Endodermal cell (in vitro differentiated cells): ENCODE data around the gene MAFG. TPM values are rescaled to one million over a fixed set of nuclear protein-coding genes. Genes with fewer than 3 reads are reported as not detected.

ENCODE experiments used
- DNase-seq: peaks from one replicate; pipeline ENCODE4 v3.0.0-alpha.2; 2017
- H3K27ac ChIP-seq: 2 replicates; pipeline ENCODE4 v1.5.1; 2013; ENCODE audit warnings: mild to moderate bottlenecking, low read depth, low read length, moderate library complexity
- H3K27me3 ChIP-seq: 2 replicates; pipeline ENCODE4 v1.6.1; 2013; ENCODE audit warnings: mild to moderate bottlenecking, low read length, moderate library complexity; ENCODE audit not compliant: insufficient read depth, control insufficient read depth, poor library complexity, severe bottlenecking
- H3K36me3 ChIP-seq: 2 replicates; pipeline ENCODE4 v1.7.0; 2013; ENCODE audit warnings: mild to moderate bottlenecking, low read length, moderate library complexity; ENCODE audit not compliant: control insufficient read depth, insufficient read depth
- H3K4me1 ChIP-seq: one replicate; pipeline ENCODE4 v1.7.0; 2013; ENCODE audit warnings: low read length; ENCODE audit not compliant: control insufficient read depth, insufficient read depth
- H3K4me3 ChIP-seq: 2 replicates; pipeline ENCODE4 v1.5.1; 2013; ENCODE audit warnings: mild to moderate bottlenecking, low read length, moderate library complexity
- H3K9ac ChIP-seq: 2 replicates; pipeline ENCODE4 v1.6.1; 2013; ENCODE audit warnings: mild to moderate bottlenecking, low read length, moderate library complexity; ENCODE audit not compliant: poor library complexity, severe bottlenecking; ENCODE audit errors: extremely low read depth
- H3K9me3 ChIP-seq: 2 replicates; pipeline ENCODE4 v1.6.1; 2013; ENCODE audit warnings: mild to moderate bottlenecking, low read length, moderate library complexity; ENCODE audit not compliant: control insufficient read depth
- H3K27ac Mint-ChIP-seq: 2 replicates; pipeline ENCODE4 v1.8.0; 2020; ENCODE audit warnings: mixed read lengths
- H3K27me3 Mint-ChIP-seq: 2 replicates; pipeline ENCODE4 v1.8.0; 2021; ENCODE audit warnings: mild to moderate bottlenecking, mixed read lengths; ENCODE audit not compliant: insufficient read depth
- H3K36me3 Mint-ChIP-seq: 2 replicates; pipeline ENCODE4 v1.8.0; 2020; ENCODE audit warnings: low read depth, mixed read lengths
- H3K4me1 Mint-ChIP-seq: 2 replicates; pipeline ENCODE4 v1.8.0; 2020; ENCODE audit warnings: mixed read lengths
- H3K4me3 Mint-ChIP-seq: 2 replicates; pipeline ENCODE4 v1.8.0; 2020; ENCODE audit warnings: mild to moderate bottlenecking, moderate library complexity, mixed read lengths
- H3K9me3 Mint-ChIP-seq: 2 replicates; pipeline ENCODE4 v1.8.0; 2020; ENCODE audit warnings: mild to moderate bottlenecking, mixed read lengths
- CTCF ChIP-seq: fragments of 200-600 bp; sonication (generic); conservative IDR thresholded peaks from 2 replicates; pipeline ENCODE4 v1.5.0; 2021; ENCODE audit warnings: antibody characterized with exemption, mild to moderate bottlenecking
- WGBS, 2 experiments: methylation state at CpG; one replicate each; pipeline versions ENCODE4 v1.1.5 to v1.1.7; 2013; ENCODE audit warnings: missing lambda C conversion rate in 2 of 2, mixed read lengths in 1 of 2; ENCODE audit not compliant: insufficient coverage in 1 of 2, insufficient read length in 1 of 2; 5-methylcytosine and 5-hydroxymethylcytosine counted together
- total RNA-seq, 2 donors: library from RNA; stranded (reverse); fragmentation: NEBNext Ultra II Directional in 1 of 2; extraction: Animal tissue kit (Norgen Biotek cat#: 25700) in 1 of 2; gene quantifications; 2 replicates in 1 of 2; 3 replicates in 1 of 2; pipeline ENCODE4 v1.2.1, GENCODE V29; 2021

Gene MAFG
- total RNA-seq, 2 donors from 2014 or later: 39.9 to 54.1 TPM

- H3K4me1 ChIP-seq: peaks cover 2% of the 10 kb centered on the region
- H3K27me3 ChIP-seq: no peaks in the 10 kb centered on the region
- peak within 1 kb of the TSS; percentile 48 for H3K9ac ChIP-seq
- WGBS, 2 experiments: 0 to 5% methylated on average over 20 to 94 of the region's 94 CpGs
- no peaks in the 10 kb centered on the region for H3K27me3 Mint-ChIP-seq
- DNase-seq: peak; percentile 98
- peaks cover 11% of the 10 kb centered on the region for H3K4me1 Mint-ChIP-seq
- TF ChIP-seq CTCF: no peak
- no peak within 1 kb of the TSS for H3K27ac ChIP-seq
- H3K4me3 ChIP-seq: peak within 1 kb of the TSS; percentile 92
- H3K36me3 Mint-ChIP-seq: peaks cover 52% of the 10 kb centered on the region
- peak within 1 kb of the TSS; percentile 69 for H3K4me3 Mint-ChIP-seq
- H3K27ac Mint-ChIP-seq: peak within 1 kb of the TSS; percentile 79
- H3K36me3 ChIP-seq: peaks cover 56% of the 10 kb centered on the region
- H3K9me3 ChIP-seq: no peaks in the 10 kb centered on the region
- H3K9me3 Mint-ChIP-seq: no peaks in the 10 kb centered on the region
Observed at GRCh38 chr17:81917565-81918332, 9.8 kb downstream of the MAFG start, which contains the start of gene SIRT7. SIRT7 (minus strand) TSS chr17:81918176; CDS start chr17:81918131, 45 bp downstream.

- peaks cover 45% of the 10 kb centered on the region for H3K36me3 Mint-ChIP-seq
- H3K9ac ChIP-seq: no peak overlapping the region
Observed at GRCh38 chr17:81916234-81917001, 11.1 kb downstream of the MAFG start.

More at GRCh38 chr17:81916234-81917001, 11.1 kb downstream of the MAFG start:
- peaks cover 2% of the 10 kb centered on the region for H3K4me1 ChIP-seq
- Mint-ChIP-seq H3K9me3 (no peaks in the 10 kb centered on the region), H3K27me3 (no peaks in the 10 kb centered on the region), H3K4me3 (peak overlapping the region; percentile 69), H3K4me1 (peaks cover 11% of the 10 kb centered on the region), H3K27ac (peak overlapping the region; percentile 39)
- TF ChIP-seq CTCF: no peak
- DNase-seq: no peak
- H3K27ac ChIP-seq: no peak overlapping the region
- 85 to 86% methylated on average over 13 to 21 of the region's 21 CpGs for WGBS, 2 experiments
- peak overlapping the region; percentile 92 for H3K4me3 ChIP-seq
- H3K27me3 ChIP-seq: no peaks in the 10 kb centered on the region
- peaks cover 63% of the 10 kb centered on the region for H3K36me3 ChIP-seq
- no peaks in the 10 kb centered on the region for H3K9me3 ChIP-seq
